Measurements from ENCODE around the gene CABYR. TPM values are rescaled to one million over a fixed set of nuclear protein-coding genes. Genes with fewer than 3 reads are reported as not detected.

CABYR gene
- total and polyA plus RNA-seq, 9 donors: 1.1 to 8.1 (median 2.0) TPM; not detected in 1

- H3K27ac ChIP-seq: no peak overlapping the region
- DNase-seq: no peak
- no peaks in the 10 kb centered on the region for H3K4me1 ChIP-seq (ENCODE audit: insufficient read depth)
- no peak overlapping the region for H3K4me3 ChIP-seq
- H3K9me3 ChIP-seq: no peaks in the 10 kb centered on the region
- intact Hi-C loops (cut with DNase I): no loop called here
- whole genome bisulfite sequencing, 3 donors: 59 to 75% (median 66%) methylated on average over 2 of the region's 2 CpGs
- H3K36me3 ChIP-seq: no peaks in the 10 kb centered on the region
- no peak for TF ChIP-seq POLR2A (IDR thresholded peaks at IDR 0.05)
- no peak for TF ChIP-seq CTCF (IDR thresholded peaks at IDR 0.05)
- H3K27me3 ChIP-seq: no peaks in the 10 kb centered on the region
These were observed 22.4 kb downstream of the CABYR start for GRCh38 chr18:24161304-24161703.

GRCh38 chr18:24168496-24168895 lies 29.6 kb downstream of the CABYR start:
- H3K4me3 ChIP-seq: no peak overlapping the region
- no peaks in the 10 kb centered on the region for H3K36me3 ChIP-seq
- DNase-seq: no peak
- no peak overlapping the region for H3K27ac ChIP-seq
- 85 to 90% (median 90%) methylated on average over 7 of the region's 7 CpGs for WGBS, 3 donors
- no peaks in the 10 kb centered on the region for H3K9me3 ChIP-seq
- no peaks in the 10 kb centered on the region for H3K27me3 ChIP-seq
- intact Hi-C loops (cut with DNase I): no loop called here
- TF ChIP-seq CTCF (IDR thresholded peaks at IDR 0.05): no peak
- TF ChIP-seq POLR2A (IDR thresholded peaks at IDR 0.05): no peak
- TF ChIP-seq EP300 (IDR thresholded peaks at IDR 0.05): no peak
- H3K4me1 ChIP-seq (ENCODE audit: insufficient read depth): no peaks in the 10 kb centered on the region

- no peaks in the 10 kb centered on the region for H3K4me1 ChIP-seq (ENCODE audit: insufficient read depth)
- WGBS, 3 donors: 78 to 86% (median 81%) methylated on average over 8 of the region's 8 CpGs
- H3K9me3 ChIP-seq: no peaks in the 10 kb centered on the region
- DNase-seq: no peak
- intact Hi-C loops (cut with DNase I): no loop called here
- H3K27ac ChIP-seq: no peak overlapping the region
- TF ChIP-seq EP300 (IDR thresholded peaks at IDR 0.05) (no peak), CTCF (IDR thresholded peaks at IDR 0.05) (no peak), POLR2A (IDR thresholded peaks at IDR 0.05) (no peak)
- no peaks in the 10 kb centered on the region for H3K36me3 ChIP-seq
- no peak overlapping the region for H3K4me3 ChIP-seq
- H3K27me3 ChIP-seq: no peaks in the 10 kb centered on the region
These were observed 31.5 kb downstream of the CABYR start for GRCh38 chr18:24170360-24170759.

- no peak for DNase-seq
- Histone ChIP-seq H3K4me3 (no peak overlapping the region), H3K4me1 (ENCODE audit: insufficient read depth) (no peaks in the 10 kb centered on the region), H3K9me3 (no peaks in the 10 kb centered on the region), H3K36me3 (no peaks in the 10 kb centered on the region), H3K27me3 (no peaks in the 10 kb centered on the region), H3K27ac (no peak overlapping the region)
- TF ChIP-seq EP300 (IDR thresholded peaks at IDR 0.05): no peak
- TF ChIP-seq POLR2A (IDR thresholded peaks at IDR 0.05): no peak
- TF ChIP-seq CTCF (IDR thresholded peaks at IDR 0.05): no peak
- WGBS, 3 donors: 81 to 94% (median 91%) methylated on average over 3 of the region's 3 CpGs
- intact Hi-C loops (cut with DNase I): no loop called here
These were observed 35.1 kb downstream of the CABYR start for GRCh38 chr18:24173997-24174396.
